Neuronal stem cell (in vitro differentiated cells): ENCODE data around the gene NEGR1.

Experiments used
- DNase-seq: peaks from one replicate; pipeline ENCODE4 v3.0.0-alpha.2; 2013; ENCODE audit warnings: low spot score
- H2AFZ ChIP-seq: one replicate; pipeline ENCODE4 v1.6.1; 2013; ENCODE audit warnings: mild to moderate bottlenecking, low read length, inconsistent platforms
- H2AK5ac ChIP-seq: 2 replicates; pipeline ENCODE4 v1.6.1; 2013; ENCODE audit warnings: low read depth, mild to moderate bottlenecking, inconsistent platforms, low read length, moderate library complexity, mixed read lengths
- H2BK120ac ChIP-seq: 2 replicates; pipeline ENCODE4 v1.6.1; 2013; ENCODE audit warnings: low read depth, mild to moderate bottlenecking, inconsistent platforms, low read length, moderate library complexity, mixed read lengths
- H2BK12ac ChIP-seq: one replicate; pipeline ENCODE4 v1.6.1; 2013; ENCODE audit warnings: low read length, inconsistent platforms
- H2BK15ac ChIP-seq: 2 replicates; pipeline ENCODE4 v1.6.1; 2013; ENCODE audit warnings: mild to moderate bottlenecking, low read length, inconsistent platforms, mixed read lengths
- H2BK5ac ChIP-seq: one replicate; pipeline ENCODE4 v1.6.1; 2013; ENCODE audit warnings: inconsistent platforms, mild to moderate bottlenecking, low read length, moderate library complexity
- H3K14ac ChIP-seq: one replicate; pipeline ENCODE4 v1.6.1; 2013; ENCODE audit warnings: low read length, inconsistent platforms
- H3K18ac ChIP-seq: 2 replicates; pipeline ENCODE4 v1.6.1; 2013; ENCODE audit warnings: low read length, inconsistent platforms
- H3K23ac ChIP-seq: 2 replicates; pipeline ENCODE4 v1.6.1; 2013; ENCODE audit warnings: low read depth, mild to moderate bottlenecking, mixed read lengths, low read length, inconsistent platforms; ENCODE audit not compliant: poor library complexity
- H3K27ac ChIP-seq: replicated peaks from 3 replicates; pipeline ENCODE4 v1.5.1; 2013; ENCODE audit warnings: low read length, inconsistent platforms
- H3K27me3 ChIP-seq, 3 experiments: 2 replicates each; pipeline ENCODE4 v1.6.1; 2013; ENCODE audit warnings: low read length in 3 of 3, mild to moderate bottlenecking in 2 of 3, inconsistent platforms in 1 of 3, low read depth in 1 of 3, mixed read lengths in 1 of 3, moderate library complexity in 1 of 3; ENCODE audit not compliant: control insufficient read depth in 3 of 3, insufficient read depth in 3 of 3
- H3K36me3 ChIP-seq, 2 donors: replicated peaks in 1 of 2; 2 replicates each; pipeline ENCODE4 v1.6.1; 2013; ENCODE audit warnings: low read length in 2 of 2; ENCODE audit not compliant: control insufficient read depth in 2 of 2, insufficient read depth in 2 of 2
- H3K4ac ChIP-seq: 2 replicates; pipeline ENCODE4 v1.6.1; 2013; ENCODE audit warnings: inconsistent platforms, mild to moderate bottlenecking, low read length, moderate library complexity
- H3K4me1 ChIP-seq, 2 donors: 1 replicate in 1 of 2; 2 replicates in 1 of 2; pipeline ENCODE4 v1.6.1; 2013; ENCODE audit warnings: low read length in 2 of 2, low read depth in 1 of 2; ENCODE audit not compliant: control insufficient read depth in 2 of 2, insufficient read depth in 1 of 2
- H3K4me2 ChIP-seq: one replicate; pipeline ENCODE4 v1.6.1; 2013; ENCODE audit warnings: mild to moderate bottlenecking, low read length, inconsistent platforms; ENCODE audit not compliant: insufficient read depth, poor library complexity, severe bottlenecking
- H3K4me3 ChIP-seq, 2 donors: 2 replicates each; pipeline ENCODE4 v1.5.1; 2013; ENCODE audit warnings: low read length in 2 of 2, mild to moderate bottlenecking in 2 of 2, inconsistent platforms in 1 of 2, moderate library complexity in 1 of 2
- H3K79me1 ChIP-seq: one replicate; pipeline ENCODE4 v1.6.1; 2013; ENCODE audit warnings: low read depth, mild to moderate bottlenecking, inconsistent platforms, low read length, moderate library complexity
- H3K9ac ChIP-seq: one replicate; pipeline ENCODE4 v1.6.1; 2013; ENCODE audit warnings: mild to moderate bottlenecking, low read depth, low read length, inconsistent platforms; ENCODE audit not compliant: poor library complexity
- H3K9me3 ChIP-seq, 2 donors: replicated peaks in 1 of 2; 2 replicates each; pipeline versions ENCODE3 to v1.6.1; 2013; ENCODE audit warnings: low read length in 2 of 2, mild to moderate bottlenecking in 2 of 2, inconsistent platforms in 1 of 2, low read depth in 1 of 2, mixed read lengths in 1 of 2, moderate library complexity in 1 of 2; ENCODE audit not compliant: control insufficient read depth in 2 of 2, insufficient read depth in 1 of 2
- H4K8ac ChIP-seq: one replicate; pipeline ENCODE4 v1.6.1; 2013; ENCODE audit warnings: low read depth, mild to moderate bottlenecking, inconsistent platforms, low read length, moderate library complexity
- H4K91ac ChIP-seq: one replicate; pipeline ENCODE4 v1.6.1; 2013; ENCODE audit warnings: low read length, low read depth, mild to moderate bottlenecking, inconsistent platforms; ENCODE audit not compliant: poor library complexity
- WGBS, 2 donors: extraction: QIAGEN DNeasy Blood & Tissue Kit; methylation state at CpG; one replicate each; pipeline ENCODE4 v1.1.7; 2013; ENCODE audit warnings: missing lambda C conversion rate in 2 of 2, mixed read lengths in 1 of 2; ENCODE audit not compliant: insufficient read length in 2 of 2, insufficient replicate concordance in 1 of 2; ENCODE audit errors: extremely low coverage in 2 of 2; 5-methylcytosine and 5-hydroxymethylcytosine counted together

The NEGR1 gene

GRCh38 chr1:71533950-71534349 lies 748.4 kb downstream of the NEGR1 start:
- Histone ChIP-seq H3K27ac (no peak overlapping the region), H2AFZ (peak overlapping the region; percentile 1), H3K18ac (no peak overlapping the region), H3K79me1 (no peaks in the 10 kb centered on the region), H2BK120ac (no peak overlapping the region), H3K4me2 (no peak overlapping the region), H3K4me3 (no peak overlapping the region), H2BK12ac (no peak overlapping the region), H2AK5ac (no peak overlapping the region), H2BK15ac (no peak overlapping the region), H3K9me3 (no peaks in the 10 kb centered on the region), H3K23ac (no peak overlapping the region), H3K14ac (no peak overlapping the region), H3K27me3 (no peaks in the 10 kb centered on the region), H2BK5ac (no peak overlapping the region), H3K9ac (no peak overlapping the region), H3K4me1 (no peaks in the 10 kb centered on the region), H4K8ac (no peak overlapping the region), H3K36me3 (no peaks in the 10 kb centered on the region), H3K4ac (no peak overlapping the region), H4K91ac (no peak overlapping the region)
- DNase-seq: no peak
- no CpG with 5 or more reads among the region's 2 CpGs for WGBS, 2 donors

- Histone ChIP-seq H4K91ac (no peak overlapping the region), H3K4me3 (no peak overlapping the region), H3K4me1 (no peaks in the 10 kb centered on the region), H3K4me2 (no peak overlapping the region), H2BK12ac (no peak overlapping the region), H3K27me3 (no peaks in the 10 kb centered on the region), H3K36me3 (no peaks in the 10 kb centered on the region), H3K27ac (no peak overlapping the region), H2AFZ (no peak overlapping the region), H3K79me1 (no peaks in the 10 kb centered on the region), H3K9me3 (no peaks in the 10 kb centered on the region), H2BK5ac (no peak overlapping the region), H3K23ac (no peak overlapping the region), H3K9ac (no peak overlapping the region), H3K18ac (no peak overlapping the region), H3K14ac (no peak overlapping the region), H2BK15ac (no peak overlapping the region), H4K8ac (no peak overlapping the region), H2AK5ac (no peak overlapping the region), H2BK120ac (no peak overlapping the region), H3K4ac (no peak overlapping the region)
- no CpG with 5 or more reads among the region's 4 CpGs for WGBS, 2 donors
- no peak for DNase-seq
Measured at GRCh38 chr1:71532343-71532742, 750.0 kb downstream of the NEGR1 start.

GRCh38 chr1:71526824-71527223 lies 755.5 kb downstream of the NEGR1 start:
- Histone ChIP-seq H2BK120ac (no peak overlapping the region), H2BK5ac (no peak overlapping the region), H3K23ac (no peak overlapping the region), H2BK12ac (no peak overlapping the region), H2AK5ac (no peak overlapping the region), H2AFZ (no peak overlapping the region), H3K4me1 (no peaks in the 10 kb centered on the region), H3K9me3 (no peaks in the 10 kb centered on the region), H3K14ac (no peak overlapping the region), H4K8ac (no peak overlapping the region), H3K4me2 (no peak overlapping the region), H3K9ac (no peak overlapping the region), H3K18ac (no peak overlapping the region), H3K27ac (no peak overlapping the region), H3K27me3 (no peaks in the 10 kb centered on the region), H3K4me3 (no peak overlapping the region), H3K79me1 (no peaks in the 10 kb centered on the region), H2BK15ac (no peak overlapping the region), H4K91ac (no peak overlapping the region), H3K4ac (no peak overlapping the region), H3K36me3 (no peaks in the 10 kb centered on the region)
- no peak for DNase-seq

DNA sequence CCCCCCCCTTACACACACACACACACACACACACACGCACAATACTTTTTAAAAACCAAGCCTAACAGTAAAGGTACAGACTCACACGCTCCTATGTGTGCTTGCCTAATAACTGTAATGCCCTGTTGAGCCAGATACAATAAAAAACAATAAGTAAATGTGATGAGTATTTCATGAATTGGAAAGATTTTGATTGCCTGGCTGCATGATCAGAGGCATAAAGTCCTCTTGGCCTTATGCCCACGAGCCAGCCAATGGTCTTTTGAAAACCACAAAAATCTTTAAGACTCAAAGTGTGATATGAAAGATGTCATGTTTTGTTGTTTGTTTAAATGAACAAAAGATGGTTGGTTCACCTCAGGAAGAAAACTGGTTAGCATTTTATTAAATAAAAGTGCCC lies 759.6 kb downstream of the NEGR1 start:
- no peak overlapping the region for H3K14ac ChIP-seq
- no peak overlapping the region for H2AFZ ChIP-seq
- H3K9ac ChIP-seq: no peak overlapping the region
- no peak overlapping the region for H3K4me2 ChIP-seq
- H2BK12ac ChIP-seq: no peak overlapping the region
- no peak overlapping the region for H3K18ac ChIP-seq
- no peak overlapping the region for H2BK15ac ChIP-seq
- no peaks in the 10 kb centered on the region for H3K36me3 ChIP-seq
- DNase-seq: no peak
- no peak overlapping the region for H2BK5ac ChIP-seq
- no peak overlapping the region for H2AK5ac ChIP-seq
- WGBS, 2 donors: no CpG with 5 or more reads among the region's 3 CpGs
- H3K79me1 ChIP-seq: no peaks in the 10 kb centered on the region
- H3K9me3 ChIP-seq: no peaks in the 10 kb centered on the region
- H3K4ac ChIP-seq: no peak overlapping the region
- no peak overlapping the region for H4K8ac ChIP-seq
- no peaks in the 10 kb centered on the region for H3K27me3 ChIP-seq
- no peak overlapping the region for H3K27ac ChIP-seq
- no peaks in the 10 kb centered on the region for H3K4me1 ChIP-seq
- no peak overlapping the region for H3K4me3 ChIP-seq
- no peak overlapping the region for H2BK120ac ChIP-seq
- H3K23ac ChIP-seq: no peak overlapping the region
- H4K91ac ChIP-seq: no peak overlapping the region
